EL (cell line): ENCODE measurements around the gene KIF22.

Source experiments
- DNase-seq: peaks from one replicate; pipeline ENCODE4 v3.0.0-alpha.2; 2016

Gene KIF22

DNA sequence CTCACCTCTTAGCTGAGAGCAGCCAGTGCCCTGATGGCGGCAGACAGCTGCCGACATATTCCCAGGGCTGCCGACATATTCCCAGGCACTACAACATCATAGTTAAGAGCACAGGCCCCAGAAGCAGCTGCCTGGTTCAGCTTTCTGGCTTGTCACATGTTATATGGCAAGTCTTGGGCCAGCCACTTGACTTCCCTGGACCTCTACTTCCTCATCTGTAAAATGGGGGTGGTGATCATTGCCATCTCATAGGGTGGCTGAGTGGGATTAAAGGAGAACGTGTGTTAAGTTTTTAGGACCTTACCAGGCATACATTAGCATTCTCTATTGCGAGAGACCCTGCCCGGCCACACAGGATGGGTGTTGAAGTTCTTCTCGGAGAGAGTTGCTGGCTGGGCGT lies 53.4 kb downstream of the KIF22 start:
- DNase-seq: no peak

DNA sequence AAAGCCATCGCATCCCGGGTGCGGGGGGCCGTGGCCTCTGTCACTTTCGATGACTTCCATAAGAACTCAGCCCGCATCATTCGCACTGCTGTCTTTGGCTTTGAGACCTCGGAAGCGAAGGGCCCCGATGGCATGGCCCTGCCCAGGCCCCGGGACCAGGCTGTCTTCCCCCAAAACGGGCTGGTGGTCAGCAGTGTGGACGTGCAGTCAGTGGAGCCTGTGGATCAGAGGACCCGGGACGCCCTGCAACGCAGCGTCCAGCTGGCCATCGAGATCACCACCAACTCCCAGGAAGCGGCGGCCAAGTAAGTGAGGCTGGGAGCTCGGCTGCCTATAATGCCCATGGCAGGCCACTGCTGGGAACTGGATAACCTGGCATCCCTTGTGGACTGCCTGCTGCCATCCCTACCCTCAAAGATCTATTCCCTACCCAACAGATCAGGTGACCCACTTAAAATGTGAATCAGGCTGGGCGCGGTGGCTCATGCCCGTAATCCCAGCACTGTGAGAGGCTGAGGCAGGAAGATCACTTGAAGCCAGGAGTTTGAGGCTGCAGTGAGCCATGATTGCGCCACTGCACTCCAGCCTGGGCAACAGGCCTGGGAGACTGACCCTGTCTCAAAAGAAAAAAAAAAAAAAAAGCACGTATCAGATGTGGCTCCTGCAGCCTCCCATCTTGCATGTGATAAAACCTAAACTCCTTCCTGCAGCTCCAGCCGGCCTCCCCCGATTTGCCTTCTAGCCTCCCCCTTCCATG lies 54.2 kb downstream of the KIF22 start:
- no peak for DNase-seq

DNA sequence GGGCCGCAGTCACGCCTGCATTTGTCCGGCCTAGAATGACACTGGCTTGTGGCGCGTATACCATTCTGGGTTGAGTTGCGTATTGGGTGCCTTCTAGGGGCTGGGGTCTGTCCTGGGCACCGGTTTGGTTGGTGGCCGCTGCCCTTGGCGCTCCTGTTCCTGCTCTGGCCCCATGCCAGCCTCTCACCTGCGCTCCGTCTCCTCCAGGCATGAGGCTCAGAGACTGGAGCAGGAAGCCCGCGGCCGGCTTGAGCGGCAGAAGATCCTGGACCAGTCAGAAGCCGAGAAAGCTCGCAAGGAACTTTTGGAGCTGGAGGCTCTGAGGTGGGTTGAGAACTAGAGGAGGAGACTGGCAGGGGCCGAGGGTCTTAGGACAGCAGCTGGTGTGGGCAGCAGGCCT lies 55.1 kb downstream of the KIF22 start:
- no peak for DNase-seq

- DNase-seq: peak; percentile 64
Observed at GRCh38 chr16:29848420-29849297, 58.1 kb downstream of the KIF22 start.

GRCh38 chr16:29849505-29849904 lies 59.0 kb downstream of the KIF22 start:
- no peak for DNase-seq

GRCh38 chr16:29850998-29851397 lies 60.4 kb downstream of the KIF22 start:
- no peak for DNase-seq

DNA sequence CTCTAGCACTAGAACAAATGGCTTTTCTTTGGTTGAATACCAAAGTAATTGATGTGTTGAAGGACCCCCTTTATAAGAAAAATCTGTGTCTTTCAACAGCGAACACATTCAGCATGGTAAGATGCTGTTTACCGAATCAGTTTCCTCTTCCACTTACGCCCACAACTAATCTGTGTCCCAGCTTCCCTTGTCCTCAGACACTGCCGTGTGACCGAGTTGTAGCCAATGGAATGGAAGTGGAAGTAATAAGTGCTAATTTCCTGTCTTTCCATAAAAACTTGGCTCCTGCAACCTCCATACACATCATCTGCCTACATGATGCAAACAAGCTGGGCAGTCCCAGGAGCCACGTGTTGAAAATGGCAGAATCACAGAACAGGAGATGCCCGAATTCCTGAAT lies 62.1 kb downstream of the KIF22 start:
- no peak for DNase-seq

DNA sequence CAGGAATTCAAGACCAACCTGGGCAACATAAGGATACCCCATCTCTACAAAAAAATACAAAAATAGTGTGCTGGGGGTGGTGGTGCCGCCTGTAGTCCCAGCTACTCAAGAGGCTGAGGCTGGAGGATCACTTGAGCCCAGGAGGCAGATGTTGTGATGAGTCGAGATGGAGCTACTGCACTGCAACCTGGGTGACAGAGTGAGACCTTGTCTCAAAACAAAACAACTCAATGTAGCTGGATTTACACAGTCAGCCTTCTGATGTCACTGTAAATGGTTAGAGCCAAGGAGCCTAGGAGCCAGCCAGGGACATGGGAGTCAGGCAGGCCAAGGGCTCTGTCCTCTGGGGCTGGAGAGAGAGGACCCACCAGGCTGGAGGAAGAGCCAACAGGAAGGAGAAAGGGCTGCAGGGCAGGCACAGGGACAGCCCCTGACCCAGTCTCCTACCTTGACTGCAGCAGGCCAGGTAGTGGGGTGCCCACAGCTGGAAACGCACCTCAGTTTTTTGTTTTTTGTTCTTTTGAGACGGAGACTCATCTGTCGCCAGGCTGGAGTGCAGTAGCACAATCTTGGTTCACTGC lies 64.1 kb downstream of the KIF22 start:
- no peak for DNase-seq
